Endothelial cell of umbilical vein (primary cell): ENCODE data around the gene KRR1.

ENCODE experiments used
- EZH2 ChIP-seq: IDR thresholded peaks from 2 replicates; pipeline ENCODE4 v1.6.1; 2012; ENCODE audit warnings: borderline replicate concordance, low read depth, mild to moderate bottlenecking, moderate library complexity, low read length, inconsistent platforms; ENCODE audit not compliant: severe bottlenecking
- FOS ChIP-seq: IDR thresholded peaks from 2 replicates; pipeline ENCODE4 v1.6.1; 2011; ENCODE audit warnings: mild to moderate bottlenecking, low read length, moderate library complexity, borderline replicate concordance; ENCODE audit not compliant: insufficient read depth
- GATA2 ChIP-seq: IDR thresholded peaks from 2 replicates; pipeline ENCODE4 v1.7.0; 2011; ENCODE audit warnings: low read depth, mild to moderate bottlenecking, moderate library complexity, mixed read lengths, low read length; ENCODE audit not compliant: insufficient read length, insufficient read depth
- JUN ChIP-seq: IDR thresholded peaks from 2 replicates; pipeline ENCODE4 v1.6.1; 2011; ENCODE audit warnings: borderline replicate concordance, low read depth; ENCODE audit not compliant: insufficient read length, insufficient read depth
- MYC ChIP-seq: IDR thresholded peaks from one replicate; pipeline ENCODE4 v1.6.1; 2011; ENCODE audit warnings: mild to moderate bottlenecking, low read depth, low read length
- POLR2A ChIP-seq: IDR thresholded peaks from 2 replicates; pipeline ENCODE4 v1.6.1; 2012; ENCODE audit warnings: low read depth, mild to moderate bottlenecking, control low read depth, low read length
- POLR2AphosphoS5 ChIP-seq: IDR thresholded peaks from 2 replicates; pipeline ENCODE4 v1.6.1; 2012; ENCODE audit warnings: low read depth, mild to moderate bottlenecking, control low read depth, low read length, moderate library complexity; ENCODE audit not compliant: insufficient read depth
- TF ChIP-seq, protein P1 (sequence below), 2 donors: IDR thresholded peaks; 1 replicate in 1 of 2; 2 replicates in 1 of 2; pipeline ENCODE4 v1.5.1; 2011; ENCODE audit warnings: low read length in 2 of 2, mild to moderate bottlenecking in 2 of 2, moderate library complexity in 2 of 2, control low read depth in 1 of 2, inconsistent platforms in 1 of 2, low read depth in 1 of 2; ENCODE audit not compliant: insufficient read depth in 1 of 2; ENCODE audit errors: extremely low read depth in 1 of 2
- TF ChIP-seq, protein P2 (sequence below): IDR thresholded peaks from 2 replicates; pipeline ENCODE4 v1.6.1; 2011; ENCODE audit not compliant: insufficient read depth, insufficient read length

DNA sequence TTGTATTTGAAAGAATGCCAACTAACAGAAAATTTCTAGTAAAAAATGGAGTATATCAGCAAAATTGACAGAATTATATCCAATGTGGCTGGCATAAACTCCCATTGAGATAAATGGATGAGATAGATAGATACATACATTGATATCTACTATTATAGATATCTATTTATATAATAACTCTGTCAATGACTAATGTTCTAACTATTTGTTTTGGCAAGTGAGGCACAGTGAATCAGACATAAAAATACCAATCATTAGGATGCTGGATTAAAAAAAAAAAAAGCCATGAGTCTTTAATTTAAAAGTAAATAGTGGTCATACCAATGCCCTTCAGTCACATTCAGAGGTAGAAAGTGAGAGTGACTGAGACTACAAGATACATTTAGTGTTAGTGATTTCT lies 64.6 kb downstream of the KRR1 start:
- no peak for TF ChIP-seq EZH2
- TF ChIP-seq, protein P1, sequence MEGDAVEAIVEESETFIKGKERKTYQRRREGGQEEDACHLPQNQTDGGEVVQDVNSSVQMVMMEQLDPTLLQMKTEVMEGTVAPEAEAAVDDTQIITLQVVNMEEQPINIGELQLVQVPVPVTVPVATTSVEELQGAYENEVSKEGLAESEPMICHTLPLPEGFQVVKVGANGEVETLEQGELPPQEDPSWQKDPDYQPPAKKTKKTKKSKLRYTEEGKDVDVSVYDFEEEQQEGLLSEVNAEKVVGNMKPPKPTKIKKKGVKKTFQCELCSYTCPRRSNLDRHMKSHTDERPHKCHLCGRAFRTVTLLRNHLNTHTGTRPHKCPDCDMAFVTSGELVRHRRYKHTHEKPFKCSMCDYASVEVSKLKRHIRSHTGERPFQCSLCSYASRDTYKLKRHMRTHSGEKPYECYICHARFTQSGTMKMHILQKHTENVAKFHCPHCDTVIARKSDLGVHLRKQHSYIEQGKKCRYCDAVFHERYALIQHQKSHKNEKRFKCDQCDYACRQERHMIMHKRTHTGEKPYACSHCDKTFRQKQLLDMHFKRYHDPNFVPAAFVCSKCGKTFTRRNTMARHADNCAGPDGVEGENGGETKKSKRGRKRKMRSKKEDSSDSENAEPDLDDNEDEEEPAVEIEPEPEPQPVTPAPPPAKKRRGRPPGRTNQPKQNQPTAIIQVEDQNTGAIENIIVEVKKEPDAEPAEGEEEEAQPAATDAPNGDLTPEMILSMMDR (IDR thresholded peaks at IDR 0.05; ENCODE audit: extremely low read depth in 1 of 2, insufficient read depth in 1 of 2, low read depth in 1 of 2, low read length in 2 of 2), result no peak
- no peak for TF ChIP-seq JUN
- TF ChIP-seq POLR2A, result no peak
- no peak for TF ChIP-seq POLR2AphosphoS5
- TF ChIP-seq MYC, result no peak
- TF ChIP-seq, protein P2, sequence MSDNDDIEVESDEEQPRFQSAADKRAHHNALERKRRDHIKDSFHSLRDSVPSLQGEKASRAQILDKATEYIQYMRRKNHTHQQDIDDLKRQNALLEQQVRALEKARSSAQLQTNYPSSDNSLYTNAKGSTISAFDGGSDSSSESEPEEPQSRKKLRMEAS, result no peak
- TF ChIP-seq FOS, result peak; percentile 65
- TF ChIP-seq GATA2, result no peak
